ENCODE data around the gene SHROOM3.

DNA sequence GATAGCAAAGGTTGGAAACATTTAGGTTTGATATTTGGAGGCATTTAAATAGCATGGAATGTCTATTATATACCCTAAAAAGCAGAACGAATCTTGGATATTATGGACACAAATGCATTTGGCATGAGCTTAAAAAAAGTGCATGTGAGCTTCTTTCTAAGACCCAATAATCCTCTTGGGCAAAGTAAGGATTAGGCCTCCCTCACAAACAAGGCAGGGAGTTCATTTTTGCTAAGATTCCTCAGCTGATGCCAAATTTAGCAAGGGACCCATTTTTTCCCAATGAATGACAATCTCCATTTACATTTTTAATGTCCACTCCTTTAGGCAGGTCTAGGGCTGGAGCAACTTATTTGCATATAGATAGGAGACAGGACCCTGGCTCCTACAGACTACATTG lies 263.1 kb downstream of the SHROOM3 start:
- TF ChIP-seq, protein P1, sequence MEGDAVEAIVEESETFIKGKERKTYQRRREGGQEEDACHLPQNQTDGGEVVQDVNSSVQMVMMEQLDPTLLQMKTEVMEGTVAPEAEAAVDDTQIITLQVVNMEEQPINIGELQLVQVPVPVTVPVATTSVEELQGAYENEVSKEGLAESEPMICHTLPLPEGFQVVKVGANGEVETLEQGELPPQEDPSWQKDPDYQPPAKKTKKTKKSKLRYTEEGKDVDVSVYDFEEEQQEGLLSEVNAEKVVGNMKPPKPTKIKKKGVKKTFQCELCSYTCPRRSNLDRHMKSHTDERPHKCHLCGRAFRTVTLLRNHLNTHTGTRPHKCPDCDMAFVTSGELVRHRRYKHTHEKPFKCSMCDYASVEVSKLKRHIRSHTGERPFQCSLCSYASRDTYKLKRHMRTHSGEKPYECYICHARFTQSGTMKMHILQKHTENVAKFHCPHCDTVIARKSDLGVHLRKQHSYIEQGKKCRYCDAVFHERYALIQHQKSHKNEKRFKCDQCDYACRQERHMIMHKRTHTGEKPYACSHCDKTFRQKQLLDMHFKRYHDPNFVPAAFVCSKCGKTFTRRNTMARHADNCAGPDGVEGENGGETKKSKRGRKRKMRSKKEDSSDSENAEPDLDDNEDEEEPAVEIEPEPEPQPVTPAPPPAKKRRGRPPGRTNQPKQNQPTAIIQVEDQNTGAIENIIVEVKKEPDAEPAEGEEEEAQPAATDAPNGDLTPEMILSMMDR (IDR thresholded peaks at IDR 0.05): no peak
- TF ChIP-seq POLR2A (IDR thresholded peaks at IDR 0.05): no peak

Measured in body of pancreas (tissue), 4 donors.